Activated T-helper 9 cell treated with anti-CD3 and anti-CD28 coated beads, Interleukin-2, amount 50 U/mL, for 16 hours (primary cell): ENCODE measurements around the gene NINJ2.
"Not testable (repeated sequence)": the region's sequence is repeated elsewhere in the genome, so short reads cannot be mapped to it uniquely, and the experiment has no call there.

Experiments
- DNase-seq: peaks from one replicate; pipeline ENCODE4 v3.0.0-alpha.2; 2020; ENCODE audit warnings: low read depth

Gene NINJ2

GRCh38 chr12:641321-641720 lies 21.9 kb downstream of the NINJ2 start:
- not testable (repeated sequence) for DNase-seq

GRCh38 chr12:640773-641172 lies 22.5 kb downstream of the NINJ2 start:
- no peak for DNase-seq

GRCh38 chr12:639988-640387 lies 23.3 kb downstream of the NINJ2 start:
- DNase-seq, result no peak

- DNase-seq, result no peak
Observed at GRCh38 chr12:639566-639965, 23.7 kb downstream of the NINJ2 start.

- DNase-seq, result no peak
Observed at GRCh38 chr12:638953-639557, 24.2 kb downstream of the NINJ2 start.

- DNase-seq, result no peak
Observed at GRCh38 chr12:636632-637031, 26.6 kb downstream of the NINJ2 start.

- DNase-seq, result no peak
Observed at GRCh38 chr12:633731-634130, 29.5 kb downstream of the NINJ2 start.

GRCh38 chr12:632102-632696 lies 31.0 kb downstream of the NINJ2 start:
- no peak for DNase-seq

- peak; percentile 55 for DNase-seq
Observed at GRCh38 chr12:630656-631632, 32.3 kb downstream of the NINJ2 start.

- not testable (repeated sequence) for DNase-seq
Observed at GRCh38 chr12:628742-629078, 34.5 kb downstream of the NINJ2 start.

GRCh38 chr12:627863-628741 lies 35.1 kb downstream of the NINJ2 start:
- no peak for DNase-seq

GRCh38 chr12:627285-627684 lies 36.0 kb downstream of the NINJ2 start:
- DNase-seq, result no peak

- DNase-seq, result no peak
Observed at GRCh38 chr12:625998-626397, 37.2 kb downstream of the NINJ2 start.

- DNase-seq, result no peak
Observed at GRCh38 chr12:623865-624372, 39.3 kb downstream of the NINJ2 start.

- no peak for DNase-seq
Observed at GRCh38 chr12:623172-623864, 39.9 kb downstream of the NINJ2 start.

- no peak for DNase-seq
Observed at GRCh38 chr12:622416-622815, 40.8 kb downstream of the NINJ2 start.

- no peak for DNase-seq
Observed at GRCh38 chr12:619346-619745, 43.9 kb downstream of the NINJ2 start.

GRCh38 chr12:618605-619004 lies 44.6 kb downstream of the NINJ2 start:
- DNase-seq, result no peak

- no peak for DNase-seq
Observed at GRCh38 chr12:617304-617915, 45.8 kb downstream of the NINJ2 start.

GRCh38 chr12:615620-616019 lies 47.6 kb downstream of the NINJ2 start:
- no peak for DNase-seq
